Lower lobe of right lung (tissue), 2 donors: ENCODE results near the gene ITSN2. TPM values are rescaled to one million over a fixed set of nuclear protein-coding genes. Genes with fewer than 3 reads are reported as not detected.

Experiments
- ATAC-seq, 2 donors: fragments of 200-7000 bp; cut with Tn5 transposase; one replicate each; pipeline ENCODE4 v1.9.1; 2020 to 2022; ENCODE audit warnings: mild to moderate bottlenecking in 2 of 2, moderate library complexity in 2 of 2
- DNase-seq: peaks from one replicate; pipeline ENCODE4 v3.0.0-alpha.2; 2020
- H3K27ac ChIP-seq: fragments of 200-600 bp; one replicate; pipeline ENCODE4 v1.8.0; 2022
- H3K27me3 ChIP-seq: fragments of 200-600 bp; one replicate; pipeline ENCODE4 v1.8.0; 2022; ENCODE audit warnings: low read depth
- H3K36me3 ChIP-seq: fragments of 200-600 bp; one replicate; pipeline ENCODE4 v1.8.0; 2022; ENCODE audit warnings: mild to moderate bottlenecking
- H3K4me1 ChIP-seq: fragments of 200-600 bp; one replicate; pipeline ENCODE4 v1.8.0; 2022
- H3K4me3 ChIP-seq: fragments of 200-600 bp; one replicate; pipeline ENCODE4 v1.8.0; 2022; ENCODE audit warnings: mild to moderate bottlenecking
- H3K9me3 ChIP-seq: fragments of 200-600 bp; one replicate; pipeline ENCODE4 v1.8.0; 2022
- intact Hi-C: fragments of 100-400 bp; cut with DNase I; formaldehyde crosslinking; loops from one replicate; pipeline ENCODE4 v1.11.0; 2022
- total RNA-seq: library from RNA; stranded (reverse); fragmentation: NEBNext Ultra II Directional; extraction: Animal tissue kit (Norgen Biotek cat#: 25700); gene quantifications from one replicate; pipeline ENCODE4 v1.2.1, GENCODE V29; 2021
- TF ChIP-seq, protein P1 (sequence below): fragments of 200-600 bp; IDR thresholded peaks from one replicate; pipeline ENCODE4 v1.8.0; 2022; ENCODE audit warnings: antibody characterized with exemption, mild to moderate bottlenecking
- donor health status: DM: no; HTN: yes; CAD: no; lungs with severe emphysema.

Gene ITSN2
- total RNA-seq, 1 donor from 2014 or later, result 92.8 TPM

DNA sequence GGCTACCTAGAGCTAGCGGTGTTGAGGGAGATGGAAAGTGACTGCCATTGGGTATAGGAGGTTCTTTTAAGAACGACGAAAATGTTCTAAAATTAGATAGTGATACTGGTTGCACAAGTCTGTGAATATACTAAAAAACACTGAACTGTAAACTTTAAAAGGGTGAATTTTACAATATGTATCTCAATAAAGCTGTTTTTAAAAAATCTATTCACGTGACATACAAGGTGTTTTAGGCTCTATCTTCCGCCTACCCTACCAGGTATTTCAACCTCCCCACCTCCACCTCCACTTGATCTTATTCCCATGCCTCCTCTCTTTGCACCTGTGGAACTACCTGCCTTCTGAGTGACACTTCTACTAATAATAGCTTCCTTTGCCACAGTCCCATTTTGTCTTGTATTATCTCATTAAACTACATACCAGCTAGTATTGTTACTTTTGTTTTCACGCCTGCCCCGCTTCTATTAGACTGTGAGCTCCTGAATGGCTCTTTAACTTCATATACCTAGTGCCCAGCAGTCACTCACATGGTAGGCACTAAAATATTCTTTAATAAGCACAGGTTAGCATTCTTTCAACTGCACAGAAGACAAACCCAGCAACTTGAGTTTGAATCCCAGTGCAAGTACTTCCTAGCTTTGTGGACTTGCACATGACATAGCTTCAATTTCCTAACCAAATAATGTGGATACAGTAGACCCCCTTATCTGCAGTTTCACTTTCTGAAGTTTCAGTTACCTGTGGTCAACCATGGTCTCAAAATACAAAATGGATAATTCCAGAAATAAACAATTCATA lies 9.3 kb downstream of the ITSN2 start:
- Histone ChIP-seq H3K27ac (no peak overlapping the region), H3K4me3 (no peak overlapping the region), H3K27me3 (no peaks in the 10 kb centered on the region), H3K4me1 (peaks cover 61% of the 10 kb centered on the region), H3K9me3 (no peaks in the 10 kb centered on the region), H3K36me3 (no peaks in the 10 kb centered on the region)
- TF ChIP-seq, protein P1, sequence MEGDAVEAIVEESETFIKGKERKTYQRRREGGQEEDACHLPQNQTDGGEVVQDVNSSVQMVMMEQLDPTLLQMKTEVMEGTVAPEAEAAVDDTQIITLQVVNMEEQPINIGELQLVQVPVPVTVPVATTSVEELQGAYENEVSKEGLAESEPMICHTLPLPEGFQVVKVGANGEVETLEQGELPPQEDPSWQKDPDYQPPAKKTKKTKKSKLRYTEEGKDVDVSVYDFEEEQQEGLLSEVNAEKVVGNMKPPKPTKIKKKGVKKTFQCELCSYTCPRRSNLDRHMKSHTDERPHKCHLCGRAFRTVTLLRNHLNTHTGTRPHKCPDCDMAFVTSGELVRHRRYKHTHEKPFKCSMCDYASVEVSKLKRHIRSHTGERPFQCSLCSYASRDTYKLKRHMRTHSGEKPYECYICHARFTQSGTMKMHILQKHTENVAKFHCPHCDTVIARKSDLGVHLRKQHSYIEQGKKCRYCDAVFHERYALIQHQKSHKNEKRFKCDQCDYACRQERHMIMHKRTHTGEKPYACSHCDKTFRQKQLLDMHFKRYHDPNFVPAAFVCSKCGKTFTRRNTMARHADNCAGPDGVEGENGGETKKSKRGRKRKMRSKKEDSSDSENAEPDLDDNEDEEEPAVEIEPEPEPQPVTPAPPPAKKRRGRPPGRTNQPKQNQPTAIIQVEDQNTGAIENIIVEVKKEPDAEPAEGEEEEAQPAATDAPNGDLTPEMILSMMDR, result no peak
- intact Hi-C loops, result no loop called here
- DNase-seq (no peak), ATAC-seq (no peak)

DNA sequence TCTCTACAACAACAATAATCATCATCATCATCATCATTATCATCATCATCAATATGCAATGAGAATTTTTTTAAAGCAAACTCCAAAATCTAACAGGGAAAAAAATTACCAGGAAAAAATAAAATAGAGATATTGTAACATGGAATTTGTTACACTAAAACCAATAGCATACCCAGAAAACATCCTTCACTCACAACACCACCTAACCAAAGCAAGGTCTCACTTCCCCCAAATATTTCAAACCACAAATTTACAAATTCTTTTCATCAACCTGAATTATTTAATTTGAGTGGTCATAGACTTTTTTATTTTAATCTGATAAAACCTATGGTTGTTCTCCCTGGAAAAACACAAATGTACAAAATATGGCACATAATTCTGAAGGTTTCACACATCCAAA lies 11.2 kb downstream of the ITSN2 start:
- TF ChIP-seq, protein P1, result no peak
- ATAC-seq (no peak), DNase-seq (no peak)
- intact Hi-C loops, result no loop called here
- no peaks in the 10 kb centered on the region for H3K27me3 ChIP-seq
- H3K4me3 ChIP-seq, result no peak overlapping the region
- no peaks in the 10 kb centered on the region for H3K9me3 ChIP-seq
- no peaks in the 10 kb centered on the region for H3K36me3 ChIP-seq
- H3K27ac ChIP-seq, result no peak overlapping the region
- peaks cover 53% of the 10 kb centered on the region for H3K4me1 ChIP-seq

DNA sequence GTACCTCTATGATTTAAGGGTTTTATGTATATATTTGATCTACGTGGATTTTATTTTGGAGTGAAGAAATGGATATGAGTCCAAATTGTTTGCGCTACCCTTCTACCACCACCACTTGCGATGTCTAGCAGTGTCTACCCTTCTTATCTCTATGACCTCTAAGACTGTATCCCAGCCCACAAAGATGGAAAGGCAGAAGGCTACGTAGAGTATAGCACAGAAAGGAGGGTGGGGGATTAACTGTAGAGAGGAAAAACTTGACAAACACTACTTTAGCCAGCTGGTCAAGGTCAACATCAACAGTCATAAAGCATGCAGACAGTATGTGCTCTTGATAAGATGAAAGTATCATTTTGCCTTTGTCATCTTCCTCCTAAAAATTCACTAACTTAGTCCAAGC lies 14.4 kb downstream of the ITSN2 start:
- TF ChIP-seq, protein P1, result no peak
- no peaks in the 10 kb centered on the region for H3K9me3 ChIP-seq
- DNase-seq, result no peak
- no peak overlapping the region for H3K4me3 ChIP-seq
- ATAC-seq, result no peak
- H3K27me3 ChIP-seq, result no peaks in the 10 kb centered on the region
- no peak overlapping the region for H3K27ac ChIP-seq
- H3K4me1 ChIP-seq, result peaks cover 51% of the 10 kb centered on the region
- H3K36me3 ChIP-seq, result no peaks in the 10 kb centered on the region
- intact Hi-C loops, result no loop called here

DNA sequence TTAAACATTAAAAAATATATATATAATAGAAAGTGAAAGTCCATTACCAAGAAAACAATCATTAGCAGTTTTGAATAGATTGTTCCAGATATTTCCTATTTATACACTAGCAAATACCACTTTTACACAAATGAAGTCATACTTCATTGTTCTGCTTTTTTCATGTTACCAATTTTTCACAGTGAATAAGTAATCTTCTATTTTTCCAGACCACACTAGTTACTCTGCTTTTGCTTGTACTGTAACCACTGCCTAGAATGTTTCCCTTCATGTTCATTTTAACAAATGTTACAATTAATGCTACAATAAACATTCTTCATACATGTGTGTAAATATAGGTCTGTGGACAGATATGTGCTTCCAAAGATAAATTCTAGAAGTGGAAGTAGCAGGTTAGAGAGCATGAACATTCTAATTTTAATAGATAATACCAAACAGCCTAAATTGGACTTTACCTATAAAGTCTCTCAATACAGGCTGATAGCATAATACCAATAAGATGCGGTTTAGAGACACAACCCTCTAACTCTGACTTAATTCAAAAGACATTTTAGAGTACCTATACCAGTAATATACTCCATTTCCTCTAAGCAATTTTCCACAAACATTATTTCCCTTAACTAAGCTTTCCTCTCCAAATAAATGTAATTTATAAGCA lies 17.0 kb downstream of the ITSN2 start:
- H3K27ac ChIP-seq, result no peak overlapping the region
- no peaks in the 10 kb centered on the region for H3K36me3 ChIP-seq
- no peaks in the 10 kb centered on the region for H3K27me3 ChIP-seq
- intact Hi-C loops, result no loop called here
- no peak overlapping the region for H3K4me3 ChIP-seq
- TF ChIP-seq, protein P1, result no peak
- H3K9me3 ChIP-seq, result no peaks in the 10 kb centered on the region
- DNase-seq, result no peak
- peaks cover 52% of the 10 kb centered on the region for H3K4me1 ChIP-seq
- no peak for ATAC-seq

DNA sequence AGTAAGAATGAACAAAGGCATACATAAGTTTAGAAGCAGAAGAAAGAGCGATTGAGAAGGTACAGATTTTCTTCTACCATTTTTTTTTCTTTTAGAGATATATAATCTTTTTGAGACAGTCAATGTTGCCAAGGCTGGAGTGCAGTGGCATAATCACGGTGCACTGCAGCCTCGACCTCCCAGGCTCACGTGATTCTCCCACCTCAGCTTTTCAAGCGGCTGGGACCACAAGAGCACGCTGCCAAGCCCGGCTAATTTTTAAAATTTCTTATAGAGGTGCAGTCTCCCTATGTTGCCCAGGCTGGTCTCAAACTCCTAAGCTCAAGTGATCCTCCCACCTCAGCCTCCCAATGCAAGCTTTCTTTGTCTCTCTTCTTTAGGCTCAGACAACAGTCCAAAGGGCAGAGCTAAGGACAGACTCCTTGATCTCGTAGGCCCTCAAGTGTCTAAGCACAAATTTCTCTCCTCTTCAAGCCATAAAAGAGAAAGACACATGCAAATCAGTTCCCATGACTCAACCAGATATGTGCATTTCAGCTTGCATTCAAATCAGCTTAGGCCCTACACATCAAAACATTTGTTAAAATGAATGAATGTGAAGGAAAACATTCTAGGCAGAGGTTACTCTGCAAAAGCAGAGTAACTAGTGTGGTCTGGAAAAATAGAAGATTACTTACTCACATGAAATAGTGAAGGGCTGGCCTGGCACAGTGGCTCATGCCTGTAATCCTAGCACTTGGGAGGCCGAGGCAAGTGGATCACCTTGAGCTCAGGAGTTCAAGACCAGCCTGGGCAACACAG lies 18.0 kb downstream of the ITSN2 start:
- H3K27ac ChIP-seq, result no peak overlapping the region

More for the DNA sequence above, 18.0 kb downstream of the ITSN2 start:
- DNase-seq (no peak), ATAC-seq (no peak)
- intact Hi-C loops, result no loop called here
- H3K36me3 ChIP-seq, result no peaks in the 10 kb centered on the region
- no peaks in the 10 kb centered on the region for H3K9me3 ChIP-seq
- H3K27me3 ChIP-seq, result no peaks in the 10 kb centered on the region
- H3K4me3 ChIP-seq, result no peak overlapping the region
- TF ChIP-seq, protein P1, result no peak
- peaks cover 63% of the 10 kb centered on the region for H3K4me1 ChIP-seq
